PC-3 (cell line): ENCODE measurements around the gene TMEM41B. TPM values are rescaled to one million over a fixed set of nuclear protein-coding genes. Genes with fewer than 3 reads are reported as not detected.
A peak's percentile ranks its signal among the peaks of the same experiment; 100 is the strongest.

Experiments
- ATAC-seq: fragments of 200-7000 bp; cut with Tn5 transposase; 2 replicates; pipeline ENCODE4 v1.9.1; 2020; ENCODE audit warnings: mild to moderate bottlenecking, moderate library complexity
- BruUV-seq: library from RNA; stranded (reverse); fragments of 400-500 nt; replicated peaks from 2 replicates; lab custom pipeline; 2021; lab: Mats Ljungman, UMichigan
- CTCF ChIA-PET: fragments of 300-600 bp; sonication (Branson Sonifier 250); formaldehyde crosslinking; loops from one replicate; lab custom pipeline; 2022; ENCODE audit warnings: antibody characterized with exemption; lab: Charles Lee
- POLR2A ChIA-PET: fragments of 300-600 bp; sonication (Branson Sonifier 250); formaldehyde crosslinking; loops from one replicate; lab custom pipeline; 2022; ENCODE audit warnings: antibody characterized with exemption; ENCODE audit not compliant: unreplicated experiment; lab: Charles Lee
- DNase-seq: peaks from one replicate; pipeline ENCODE4 v3.0.0-alpha.2; 2015
- H2AFZ ChIP-seq: fragments of 300-600 bp; sonication (generic); 2 replicates; pipeline ENCODE4 v1.6.0; 2016; ENCODE audit warnings: antibody characterized with exemption, low read length
- H3F3A ChIP-seq: fragments of 300-600 bp; sonication (generic); one replicate; pipeline ENCODE4 v1.6.0; 2017; ENCODE audit warnings: antibody characterized with exemption, low read length, control low read depth, mild to moderate bottlenecking; ENCODE audit not compliant: unreplicated experiment
- H3K27ac ChIP-seq: fragments of 300-600 bp; sonication (generic); 2 replicates; pipeline ENCODE4 v1.5.1; 2016; ENCODE audit warnings: mild to moderate bottlenecking, low read length
- H3K27me3 ChIP-seq: fragments of 300-600 bp; sonication (generic); 2 replicates; pipeline ENCODE4 v1.6.1; 2016; ENCODE audit warnings: low read length, mixed read lengths
- H3K36me3 ChIP-seq: fragments of 300-600 bp; sonication (generic); 2 replicates; pipeline ENCODE4 v1.6.1; 2016; ENCODE audit warnings: low read depth, mixed run types, low read length, mixed read lengths
- H3K4me1 ChIP-seq: fragments of 300-600 bp; sonication (generic); 2 replicates; pipeline ENCODE4 v1.5.1; 2016; ENCODE audit warnings: low read length; ENCODE audit not compliant: insufficient read depth
- H3K4me2 ChIP-seq: fragments of 300-600 bp; sonication (generic); 2 replicates; pipeline ENCODE4 v1.6.0; 2016; ENCODE audit warnings: low read length
- H3K4me3 ChIP-seq: fragments of 300-600 bp; sonication (generic); 2 replicates; pipeline ENCODE4 v1.5.1; 2016; ENCODE audit warnings: mild to moderate bottlenecking, low read length, mixed read lengths
- H3K79me2 ChIP-seq: fragments of 300-600 bp; sonication (generic); 2 replicates; pipeline ENCODE4 v1.6.1; 2017; ENCODE audit warnings: low read length, mixed read lengths
- H3K9ac ChIP-seq: fragments of 300-600 bp; sonication (generic); 2 replicates; pipeline ENCODE4 v1.6.0; 2016; ENCODE audit warnings: mild to moderate bottlenecking, low read length
- H3K9me2 ChIP-seq: fragments of 300-600 bp; sonication (generic); replicated peaks from 2 replicates; pipeline ENCODE4 v1.6.1; 2016; ENCODE audit warnings: mixed run types, low read length, mixed read lengths
- H3K9me3 ChIP-seq: fragments of 300-600 bp; sonication (generic); 2 replicates; pipeline ENCODE4 v1.6.1; 2016; ENCODE audit warnings: low read length, mixed read lengths
- H4K20me1 ChIP-seq: fragments of 300-600 bp; sonication (generic); 2 replicates; pipeline ENCODE4 v1.6.1; 2016; ENCODE audit warnings: low read length, mixed read lengths
- CTCF ChIP-seq: fragments of 300-600 bp; sonication (generic); conservative IDR thresholded peaks from 2 replicates; pipeline ENCODE4 v1.5.1; 2017; ENCODE audit warnings: antibody characterized with exemption, low read depth, mild to moderate bottlenecking, low read length
- EZH2 ChIP-seq: fragments of 300-600 bp; sonication (generic); IDR thresholded peaks from one replicate; pipeline ENCODE4 v1.6.1; 2017; ENCODE audit warnings: antibody characterized with exemption, mild to moderate bottlenecking, low read length; ENCODE audit not compliant: unreplicated experiment
- EZH2phosphoT487 ChIP-seq: fragments of 300-600 bp; sonication (generic); IDR thresholded peaks from 2 replicates; pipeline ENCODE4 v1.6.1; 2018; ENCODE audit warnings: mild to moderate bottlenecking, antibody characterized with exemption, low read length, borderline replicate concordance
- intact Hi-C: fragments of 100-400 bp; cut with micrococcal nuclease; formaldehyde crosslinking; loops from 2 replicates; pipeline ENCODE4 v1.9.0; 2023
- total RNA-seq: library from RNA; depleted of rRNA; stranded (reverse); fragments of >200 nt; gene quantifications from 2 replicates; pipeline ENCODE4 v1.2.3, GENCODE V29; 2014

The TMEM41B gene
- total RNA-seq, 1 experiment from 2014 or later = 87.6 TPM

GRCh38 chr11:9332655-9333054 is 18.3 kb upstream of the TMEM41B start:
- Histone ChIP-seq H3K36me3 (no peaks in the 10 kb centered on the region), H3K27me3 (no peaks in the 10 kb centered on the region), H3K4me1 (peaks cover 26% of the 10 kb centered on the region), H3K4me3 (no peak overlapping the region), H3K9me3 (no peaks in the 10 kb centered on the region), H4K20me1 (no peaks in the 10 kb centered on the region), H3K27ac (no peak overlapping the region), H3K9ac (no peak overlapping the region), H3F3A (peaks cover 5% of the 10 kb centered on the region), H3K79me2 (no peaks in the 10 kb centered on the region), H3K4me2 (no peak overlapping the region), H2AFZ (no peak overlapping the region), H3K9me2 (no peaks in the 10 kb centered on the region)
- intact Hi-C loops = no loop called here
- DNase-seq (no peak), ATAC-seq (no peak)
- TF ChIP-seq EZH2phosphoT487 (no peak), EZH2 (no peak), CTCF (no peak)
- BruUV-seq = no TSS peak
- ChIA-PET CTCF (no interaction called here), POLR2A (no interaction called here)

- ChIA-PET CTCF (no interaction called here), POLR2A (interaction anchor here (0.5 to 0.7 kb wide), 3 partner anchors 50 to 1343 kb away, joined by 3 to 9 read pairs (median 5); partner anchors contain the start of gene EIF3F)
- intact Hi-C loops = loop anchor here (1.0 kb wide), 1 partner anchor 31 kb away; no protein-coding TSS in a partner anchor
- Histone ChIP-seq H3K4me2 (peak overlapping the region; percentile 64), H2AFZ (peak overlapping the region; percentile 63), H3K27ac (peak overlapping the region; percentile 94), H3K4me3 (peak overlapping the region; percentile 6; the same call in 1 of the 2 replicates), H3K36me3 (no peaks in the 10 kb centered on the region), H3K27me3 (no peaks in the 10 kb centered on the region), H3K9me2 (no peaks in the 10 kb centered on the region), H3K79me2 (no peaks in the 10 kb centered on the region), H4K20me1 (no peaks in the 10 kb centered on the region), H3K9ac (peak overlapping the region; percentile 63), H3K4me1 (peaks cover 26% of the 10 kb centered on the region), H3K9me3 (no peaks in the 10 kb centered on the region), H3F3A (peaks cover 5% of the 10 kb centered on the region)
- peak; percentile 90 for DNase-seq
- ATAC-seq = peak; percentile 89
- TSS peak; percentile 93 for BruUV-seq
- TF ChIP-seq EZH2 (no peak), CTCF (no peak), EZH2phosphoT487 (no peak)
Observed at GRCh38 chr11:9330387-9331384, 16.3 kb upstream of the TMEM41B start.
